IPS-20b (cell line): ENCODE results near the gene TBC1D4.

ENCODE experiments used
- H3K27ac ChIP-seq: one replicate; pipeline ENCODE4 v1.5.1; 2013; ENCODE audit warnings: low read length
- H3K27me3 ChIP-seq: 2 replicates; pipeline ENCODE4 v1.6.1; 2013; ENCODE audit warnings: mild to moderate bottlenecking, low read length, inconsistent platforms; ENCODE audit not compliant: insufficient read depth
- H3K36me3 ChIP-seq: 2 replicates; pipeline ENCODE4 v1.6.1; 2013; ENCODE audit warnings: low read depth, mild to moderate bottlenecking, inconsistent platforms, low read length, moderate library complexity; ENCODE audit not compliant: insufficient read depth
- H3K4me1 ChIP-seq: 2 replicates; pipeline ENCODE4 v1.6.1; 2013; ENCODE audit warnings: mild to moderate bottlenecking, control low read depth, inconsistent platforms, low read length, moderate library complexity; ENCODE audit not compliant: insufficient read depth
- H3K4me3 ChIP-seq: 2 replicates; pipeline ENCODE4 v1.5.1; 2013; ENCODE audit warnings: mild to moderate bottlenecking, low read length, inconsistent platforms
- H3K9ac ChIP-seq: 2 replicates; pipeline ENCODE4 v1.6.1; 2013; ENCODE audit warnings: low read depth, mild to moderate bottlenecking, inconsistent platforms, low read length, moderate library complexity
- H3K9me3 ChIP-seq: 2 replicates; pipeline ENCODE4 v1.6.1; 2013; ENCODE audit warnings: mild to moderate bottlenecking, low read depth, low read length, inconsistent platforms; ENCODE audit not compliant: insufficient read depth

The TBC1D4 gene

GRCh38 chr13:75468098-75468497, 13.9 kb downstream of the TBC1D4 start:
- H3K9ac ChIP-seq, result no peak overlapping the region
- H3K4me1 ChIP-seq, result no peaks in the 10 kb centered on the region; the same call in 1 of the 2 replicates
- peaks cover 11% of the 10 kb centered on the region for H3K9me3 ChIP-seq
- no peak overlapping the region for H3K27ac ChIP-seq
- H3K4me3 ChIP-seq, result no peak overlapping the region
- H3K27me3 ChIP-seq, result no peaks in the 10 kb centered on the region
- H3K36me3 ChIP-seq, result 0 out of 2 replicates have a peak, but pooled peaks cover 9% of the 10 kb centered on the region

- no peak overlapping the region for H3K4me3 ChIP-seq
- H3K27me3 ChIP-seq, result no peaks in the 10 kb centered on the region
- no peak overlapping the region for H3K27ac ChIP-seq
- H3K4me1 ChIP-seq, result no peaks in the 10 kb centered on the region; the same call in 1 of the 2 replicates
- H3K9ac ChIP-seq, result no peak overlapping the region
- H3K36me3 ChIP-seq, result 0 out of 2 replicates have a peak, but pooled peaks cover 9% of the 10 kb centered on the region
- H3K9me3 ChIP-seq, result peaks cover 11% of the 10 kb centered on the region
These were observed 14.8 kb downstream of the TBC1D4 start for GRCh38 chr13:75467040-75467728.

- H3K27me3 ChIP-seq, result no peaks in the 10 kb centered on the region
- H3K4me1 ChIP-seq, result no peaks in the 10 kb centered on the region; the same call in 1 of the 2 replicates
- H3K27ac ChIP-seq, result no peak overlapping the region
- H3K4me3 ChIP-seq, result no peak overlapping the region
- peaks cover 11% of the 10 kb centered on the region; the same call in 1 of the 2 replicates for H3K36me3 ChIP-seq
- peaks cover 11% of the 10 kb centered on the region for H3K9me3 ChIP-seq
- H3K9ac ChIP-seq, result no peak overlapping the region
These were observed 16.7 kb downstream of the TBC1D4 start for GRCh38 chr13:75465236-75465635.

GRCh38 chr13:75461314-75461713, 20.7 kb downstream of the TBC1D4 start:
- peaks cover 12% of the 10 kb centered on the region; the same call in 1 of the 2 replicates for H3K36me3 ChIP-seq

GRCh38 chr13:75460644-75461043, 21.3 kb downstream of the TBC1D4 start:
- Histone ChIP-seq H3K9me3 (peaks cover 11% of the 10 kb centered on the region), H3K4me1 (peaks cover 9% of the 10 kb centered on the region; the same call in 1 of the 2 replicates), H3K36me3 (peaks cover 12% of the 10 kb centered on the region; the same call in 1 of the 2 replicates), H3K27me3 (no peaks in the 10 kb centered on the region), H3K27ac (no peak overlapping the region), H3K4me3 (no peak overlapping the region), H3K9ac (no peak overlapping the region)

More at GRCh38 chr13:75461314-75461713, 20.7 kb downstream of the TBC1D4 start:
- H3K9me3 ChIP-seq, result peaks cover 11% of the 10 kb centered on the region
- no peaks in the 10 kb centered on the region for H3K27me3 ChIP-seq
- H3K27ac ChIP-seq, result no peak overlapping the region
- no peak overlapping the region for H3K4me3 ChIP-seq
- H3K9ac ChIP-seq, result no peak overlapping the region
- peaks cover 9% of the 10 kb centered on the region; the same call in 1 of the 2 replicates for H3K4me1 ChIP-seq

- Histone ChIP-seq H3K4me1 (peaks cover 9% of the 10 kb centered on the region; the same call in 1 of the 2 replicates), H3K9ac (peak overlapping the region; percentile 40; the same call in 1 of the 2 replicates), H3K27ac (no peak overlapping the region), H3K27me3 (no peaks in the 10 kb centered on the region), H3K36me3 (peaks cover 3% of the 10 kb centered on the region; the same call in 1 of the 2 replicates), H3K9me3 (no peaks in the 10 kb centered on the region), H3K4me3 (no peak overlapping the region)
These were observed 23.1 kb downstream of the TBC1D4 start for GRCh38 chr13:75458696-75459422.

- no peak overlapping the region for H3K4me3 ChIP-seq
- no peak overlapping the region for H3K27ac ChIP-seq
- no peaks in the 10 kb centered on the region for H3K9me3 ChIP-seq
- peaks cover 9% of the 10 kb centered on the region; the same call in 1 of the 2 replicates for H3K4me1 ChIP-seq
- H3K27me3 ChIP-seq, result no peaks in the 10 kb centered on the region
- H3K9ac ChIP-seq, result no peak overlapping the region
- H3K36me3 ChIP-seq, result peaks cover 3% of the 10 kb centered on the region; the same call in 1 of the 2 replicates
These were observed 26.0 kb downstream of the TBC1D4 start for GRCh38 chr13:75455962-75456361.

GRCh38 chr13:75454497-75454896, 27.5 kb downstream of the TBC1D4 start:
- Histone ChIP-seq H3K4me3 (no peak overlapping the region), H3K4me1 (peaks cover 11% of the 10 kb centered on the region; the same call in 1 of the 2 replicates), H3K9me3 (no peaks in the 10 kb centered on the region), H3K36me3 (no peaks in the 10 kb centered on the region), H3K27ac (no peak overlapping the region), H3K9ac (no peak overlapping the region), H3K27me3 (no peaks in the 10 kb centered on the region)

GRCh38 chr13:75452564-75452963, 29.4 kb downstream of the TBC1D4 start:
- no peaks in the 10 kb centered on the region for H3K27me3 ChIP-seq
- H3K9ac ChIP-seq, result no peak overlapping the region
- H3K4me1 ChIP-seq, result peaks cover 2% of the 10 kb centered on the region; the same call in 1 of the 2 replicates
- peaks cover 6% of the 10 kb centered on the region; the same call in 1 of the 2 replicates for H3K9me3 ChIP-seq
- H3K4me3 ChIP-seq, result no peak overlapping the region
- no peak overlapping the region for H3K27ac ChIP-seq
- no peaks in the 10 kb centered on the region for H3K36me3 ChIP-seq

- H3K9me3 ChIP-seq, result peaks cover 6% of the 10 kb centered on the region; the same call in 1 of the 2 replicates
- no peak overlapping the region for H3K27ac ChIP-seq
- no peak overlapping the region for H3K4me3 ChIP-seq
These were observed 34.5 kb downstream of the TBC1D4 start for GRCh38 chr13:75447493-75447892.

GRCh38 chr13:75446874-75447273, 35.1 kb downstream of the TBC1D4 start:
- peaks cover 6% of the 10 kb centered on the region; the same call in 1 of the 2 replicates for H3K9me3 ChIP-seq
- H3K27ac ChIP-seq, result no peak overlapping the region
- H3K4me1 ChIP-seq, result peaks cover 5% of the 10 kb centered on the region; the same call in 1 of the 2 replicates
- no peaks in the 10 kb centered on the region for H3K36me3 ChIP-seq
- H3K9ac ChIP-seq, result no peak overlapping the region
- H3K27me3 ChIP-seq, result no peaks in the 10 kb centered on the region
- H3K4me3 ChIP-seq, result no peak overlapping the region

More at GRCh38 chr13:75447493-75447892, 34.5 kb downstream of the TBC1D4 start:
- Histone ChIP-seq H3K4me1 (peaks cover 5% of the 10 kb centered on the region; the same call in 1 of the 2 replicates), H3K27me3 (no peaks in the 10 kb centered on the region), H3K36me3 (no peaks in the 10 kb centered on the region), H3K9ac (no peak overlapping the region)
